IMR-90 (cell line): ENCODE measurements around the gene SIKE1. TPM values are rescaled to one million over a fixed set of nuclear protein-coding genes. Genes with fewer than 3 reads are reported as not detected.

ENCODE experiments used
- ATAC-seq: fragments of 200-7000 bp; cut with Tn5 transposase; 2 replicates; pipeline ENCODE4 v1.9.1; 2020; ENCODE audit warnings: low read depth, mild to moderate bottlenecking, moderate library complexity
- BruUV-seq: library from RNA; stranded (reverse); fragments of 400-500 nt; replicated peaks from 2 replicates; lab custom pipeline; 2021; lab: Mats Ljungman, UMichigan
- CTCF ChIA-PET: fragments of 300-600 bp; formaldehyde crosslinking; extraction: SDS; loops from one replicate; lab custom pipeline; 2021; ENCODE audit warnings: antibody characterized with exemption; lab: Yijun Ruan, JAX
- POLR2A ChIA-PET: fragments of 300-600 bp; sonication (Branson Sonifier 250); formaldehyde crosslinking; loops from one replicate; lab custom pipeline; 2022; ENCODE audit warnings: antibody characterized with exemption; ENCODE audit not compliant: unreplicated experiment; lab: Charles Lee
- DNase-seq: peaks from one replicate; pipeline ENCODE4 v3.0.0; 2013
- H2AFZ ChIP-seq: replicated peaks from 2 replicates; pipeline ENCODE3; 2013; ENCODE audit warnings: low read length, mild to moderate bottlenecking; ENCODE audit not compliant: poor library complexity
- H2AK5ac ChIP-seq: 2 replicates; pipeline ENCODE4 v1.6.1; 2013; ENCODE audit warnings: low read depth, low read length, inconsistent platforms
- H2AK9ac ChIP-seq: replicated peaks from 2 replicates; pipeline ENCODE3; 2013; ENCODE audit warnings: mild to moderate bottlenecking, low read depth, low read length, moderate library complexity; ENCODE audit not compliant: poor library complexity
- H2BK120ac ChIP-seq: 2 replicates; pipeline ENCODE4 v1.6.1; 2013; ENCODE audit warnings: low read depth, low read length, inconsistent platforms
- H2BK15ac ChIP-seq: 3 replicates; pipeline ENCODE4 v1.6.1; 2013; ENCODE audit warnings: low read depth, low read length, inconsistent platforms
- H2BK20ac ChIP-seq: 2 replicates; pipeline ENCODE4 v1.6.1; 2013; ENCODE audit warnings: low read depth, mild to moderate bottlenecking, inconsistent platforms, low read length, moderate library complexity
- H2BK5ac ChIP-seq: 2 replicates; pipeline ENCODE4 v1.6.1; 2013; ENCODE audit warnings: mild to moderate bottlenecking, low read depth, low read length, inconsistent platforms; ENCODE audit not compliant: poor library complexity, severe bottlenecking
- H3K14ac ChIP-seq: replicated peaks from 2 replicates; pipeline ENCODE4 v1.6.1; 2013; ENCODE audit warnings: low read depth, low read length, inconsistent platforms
- H3K18ac ChIP-seq: 2 replicates; pipeline ENCODE4 v1.6.1; 2013; ENCODE audit warnings: low read depth, low read length, control low read depth
- H3K23ac ChIP-seq: 2 replicates; pipeline ENCODE4 v1.6.1; 2013; ENCODE audit warnings: low read depth, low read length, inconsistent platforms
- H3K27ac ChIP-seq: 2 replicates; pipeline ENCODE4 v1.5.1; 2013; ENCODE audit warnings: mild to moderate bottlenecking, control low read depth, low read length; ENCODE audit not compliant: insufficient read depth
- H3K27me3 ChIP-seq: 2 replicates; pipeline ENCODE4 v1.6.1; 2013; ENCODE audit warnings: low read length; ENCODE audit not compliant: control insufficient read depth, insufficient read depth
- H3K36me3 ChIP-seq: 2 replicates; pipeline ENCODE4 v1.6.1; 2013; ENCODE audit warnings: low read length, mixed read lengths; ENCODE audit not compliant: control insufficient read depth, insufficient read depth
- H3K4ac ChIP-seq: 2 replicates; pipeline ENCODE4 v1.6.1; 2013; ENCODE audit warnings: low read depth, low read length, inconsistent platforms
- H3K4me1 ChIP-seq: 2 replicates; pipeline ENCODE4 v1.6.1; 2013; ENCODE audit warnings: low read length, mixed read lengths; ENCODE audit not compliant: control insufficient read depth, insufficient read depth
- H3K4me2 ChIP-seq: 2 replicates; pipeline ENCODE4 v1.6.1; 2013; ENCODE audit warnings: low read depth, mild to moderate bottlenecking, control low read depth, low read length, moderate library complexity
- H3K4me3 ChIP-seq: 2 replicates; pipeline ENCODE4 v1.5.1; 2013; ENCODE audit warnings: low read depth, mild to moderate bottlenecking, control low read depth, low read length, moderate library complexity; ENCODE audit not compliant: insufficient read depth
- H3K56ac ChIP-seq: 2 replicates; pipeline ENCODE4 v1.6.1; 2013; ENCODE audit warnings: low read length, inconsistent platforms; ENCODE audit not compliant: insufficient read depth; ENCODE audit errors: extremely low read depth
- H3K79me1 ChIP-seq, 2 experiments: 2 replicates each; pipeline ENCODE4 v1.6.1; 2013; ENCODE audit warnings: low read length in 2 of 2, inconsistent platforms in 1 of 2, low read depth in 1 of 2
- H3K9ac ChIP-seq: 2 replicates; pipeline ENCODE4 v1.6.1; 2013; ENCODE audit warnings: low read depth, low read length, control low read depth
- H3K9me1 ChIP-seq: 2 replicates; pipeline ENCODE4 v1.6.1; 2013; ENCODE audit warnings: low read length, inconsistent platforms; ENCODE audit not compliant: insufficient read depth
- H3K9me3 ChIP-seq: 2 replicates; pipeline ENCODE4 v1.6.1; 2013; ENCODE audit warnings: low read length; ENCODE audit not compliant: control insufficient read depth, insufficient read depth
- H4K20me1 ChIP-seq: 2 replicates; pipeline ENCODE4 v1.6.1; 2013; ENCODE audit warnings: low read length, inconsistent platforms; ENCODE audit not compliant: insufficient read depth
- H4K5ac ChIP-seq: 2 replicates; pipeline ENCODE4 v1.6.1; 2013; ENCODE audit warnings: mild to moderate bottlenecking, low read depth, low read length, control low read depth
- H4K8ac ChIP-seq, 2 experiments: 2 replicates each; pipeline ENCODE4 v1.6.1; 2013; ENCODE audit warnings: low read depth in 2 of 2, low read length in 2 of 2, control low read depth in 1 of 2, inconsistent platforms in 1 of 2
- H4K91ac ChIP-seq: 2 replicates; pipeline ENCODE4 v1.6.1; 2013; ENCODE audit warnings: low read depth, low read length, inconsistent platforms; ENCODE audit not compliant: insufficient read depth
- MAZ ChIP-seq: IDR thresholded peaks from 2 replicates; pipeline ENCODE4 v1.6.1; 2012; ENCODE audit warnings: low read depth, mild to moderate bottlenecking, low read length, improper control_type of control experiment, moderate library complexity, borderline replicate concordance
- MXI1 ChIP-seq: IDR thresholded peaks from 2 replicates; pipeline ENCODE4 v1.6.1; 2012; ENCODE audit warnings: low read depth, mild to moderate bottlenecking, low read length, moderate library complexity, borderline replicate concordance
- POLR2A ChIP-seq: IDR thresholded peaks from 2 replicates; pipeline ENCODE4 v1.6.1; 2012; ENCODE audit warnings: mild to moderate bottlenecking, low read depth, low read length
- RCOR1 ChIP-seq: IDR thresholded peaks from 2 replicates; pipeline ENCODE4 v1.6.1; 2012; ENCODE audit warnings: mild to moderate bottlenecking, low read length, improper control_type of control experiment; ENCODE audit not compliant: insufficient replicate concordance
- RFX5 ChIP-seq: IDR thresholded peaks from 2 replicates; pipeline ENCODE4 v1.8.0; 2012; ENCODE audit warnings: low read depth, mild to moderate bottlenecking, low read length, moderate library complexity
- SMC3 ChIP-seq: fragments of 150-350 bp; IDR thresholded peaks from 2 replicates; pipeline ENCODE4 v1.6.1; 2016; ENCODE audit warnings: low read depth, mild to moderate bottlenecking, antibody characterized with exemption, low read length, moderate library complexity
- WGBS, 2 experiments: methylation state at CpG; one replicate each; pipeline versions ENCODE4 v1.1.5 to v1.1.7; 2013; ENCODE audit warnings: missing lambda C conversion rate in 2 of 2; ENCODE audit not compliant: insufficient read length in 1 of 2; ENCODE audit errors: extremely low coverage in 2 of 2; 5-methylcytosine and 5-hydroxymethylcytosine counted together
- dilution Hi-C: fragments of 300-500 bp; cut with HindIII; formaldehyde crosslinking; loops from one replicate; pipeline ENCODE4 v1.14.3; 2018; ENCODE audit warnings: low sequenced_read_pairs; ENCODE audit not compliant: unreplicated experiment
- in situ Hi-C: fragments of 300-500 bp; cut with MboI; formaldehyde crosslinking; loops from 3 replicates; pipeline ENCODE4 v1.14.3; 2019; ENCODE audit warnings: low sequenced_read_pairs, inconsistent platforms, mixed read lengths
- intact Hi-C: fragments of 100-400 bp; cut with micrococcal nuclease; formaldehyde crosslinking; loops from 2 replicates; pipeline ENCODE4 v1.10.0; 2022
- polyA plus RNA-seq, 3 experiments: library from polyadenylated mRNA; depleted of rRNA; stranded (reverse); fragments of >200 nt; gene quantifications; 2 replicates each; pipeline ENCODE4 v1.2.3, GENCODE V29; 2012; ENCODE audit warnings: low replicate concordance in 1 of 3
- total RNA-seq: library from RNA; depleted of rRNA; stranded (reverse); fragments of >200 nt; gene quantifications from 2 replicates; pipeline ENCODE4 v1.2.3, GENCODE V29; 2012

The SIKE1 gene
- total and polyA plus RNA-seq, 2 of the 4 experiments (the other 2 are of a cell fraction) = 20.9 to 49.1 TPM

GRCh38 chr1:114737314-114737849, 43.1 kb downstream of the SIKE1 start:
- POLR2A ChIA-PET = no interaction called here
- Histone ChIP-seq H3K4me2 (no peak overlapping the region), H3K4ac (no peak overlapping the region), H2BK15ac (no peak overlapping the region), H4K5ac (no peak overlapping the region), H3K18ac (no peak overlapping the region), H3K79me1 (peaks cover 27 to 35% of the 10 kb centered on the region in 2 experiments), H3K4me3 (no peak overlapping the region), H3K23ac (no peak overlapping the region), H3K9me1 (no peaks in the 10 kb centered on the region), H3K14ac (no peak overlapping the region), H3K27me3 (no peaks in the 10 kb centered on the region), H3K4me1 (no peaks in the 10 kb centered on the region), H4K8ac (no peak overlapping the region), H2BK5ac (no peak overlapping the region), H4K91ac (no peak overlapping the region), H2AFZ (no peak overlapping the region), H2BK20ac (no peak overlapping the region), H3K9ac (no peak overlapping the region), H2AK5ac (no peak overlapping the region), H2AK9ac (no peak overlapping the region), H4K20me1 (peaks cover 23% of the 10 kb centered on the region), H3K27ac (no peak overlapping the region), H3K56ac (no peak overlapping the region), H3K36me3 (peaks cover 42% of the 10 kb centered on the region), H3K9me3 (no peaks in the 10 kb centered on the region), H2BK120ac (no peak overlapping the region)
- in situ Hi-C loops = loop anchor here (25.0 kb wide), 1 partner anchor 575 kb away; no protein-coding TSS in a partner anchor
- CTCF ChIA-PET = no interaction called here
- DNase-seq (no peak), ATAC-seq (no peak)
- dilution Hi-C loops = no loop called here
- intact Hi-C loops = loop anchor here (10.0 kb wide), 2 partner anchors 313 to 773 kb away; no protein-coding TSS in a partner anchor
- no TSS peak for BruUV-seq
- TF ChIP-seq POLR2A = no peak
- TF ChIP-seq MAZ = no peak
- no peak for TF ChIP-seq RFX5
- TF ChIP-seq MXI1 = no peak
- TF ChIP-seq SMC3 = no peak
- TF ChIP-seq RCOR1 = no peak
- WGBS, 2 experiments = 100% methylated on average over 1 of the region's 6 CpGs; no CpG with 5 or more reads in 1 of the 2 experiments
